PFSK-1 (cell line): ENCODE measurements around the gene CYTH3.

Source experiments
- FOXP2 ChIP-seq: optimal IDR thresholded peaks from 2 replicates; pipeline ENCODE3; 2011; ENCODE audit warnings: borderline replicate concordance, control low read depth, inconsistent platforms; ENCODE audit not compliant: insufficient read depth; ENCODE audit errors: extremely low read length, extremely low read depth
- POLR2AphosphoS5 ChIP-seq: IDR thresholded peaks from 2 replicates; pipeline ENCODE4 v1.6.1; 2012; ENCODE audit warnings: low read depth, mild to moderate bottlenecking, control low read depth, low read length, moderate library complexity
- SIN3A ChIP-seq: IDR thresholded peaks from 2 replicates; pipeline ENCODE4 v1.6.1; 2012; ENCODE audit warnings: mild to moderate bottlenecking, low read length, moderate library complexity, borderline replicate concordance; ENCODE audit not compliant: insufficient read depth
- TAF1 ChIP-seq: IDR thresholded peaks from 2 replicates; pipeline ENCODE4 v1.6.1; 2012; ENCODE audit warnings: low read length, control low read depth, borderline replicate concordance; ENCODE audit not compliant: insufficient read depth
- TF ChIP-seq, protein P1 (sequence below), 2 experiments: IDR thresholded peaks; 2 replicates each; pipeline versions ENCODE4 v1.6.1 to v1.8.0; 2011 to 2012; ENCODE audit warnings: low read depth in 2 of 2, low read length in 2 of 2, control low read depth in 1 of 2, inconsistent platforms in 1 of 2, mild to moderate bottlenecking in 1 of 2, moderate library complexity in 1 of 2; ENCODE audit not compliant: insufficient read depth in 1 of 2

The CYTH3 gene

DNA sequence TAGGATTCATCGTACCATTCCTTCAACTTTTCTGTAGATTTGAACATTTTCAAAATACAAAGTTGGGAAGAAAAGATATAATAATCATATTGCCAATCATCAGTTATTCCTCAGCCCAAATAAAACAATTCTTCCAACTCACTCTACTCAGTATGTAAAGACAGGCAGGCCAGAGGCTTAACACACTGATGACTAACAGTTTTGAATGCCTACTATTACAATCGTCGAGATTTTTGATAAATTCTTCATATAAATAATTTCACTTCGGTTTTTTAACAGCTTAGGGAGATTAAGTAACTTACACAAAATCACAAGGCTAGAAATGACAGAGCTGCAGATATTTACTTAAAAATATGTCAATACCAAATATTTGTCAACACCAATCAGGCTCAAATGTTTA is 17.6 kb downstream of the CYTH3 start:
- TF ChIP-seq, protein P1, sequence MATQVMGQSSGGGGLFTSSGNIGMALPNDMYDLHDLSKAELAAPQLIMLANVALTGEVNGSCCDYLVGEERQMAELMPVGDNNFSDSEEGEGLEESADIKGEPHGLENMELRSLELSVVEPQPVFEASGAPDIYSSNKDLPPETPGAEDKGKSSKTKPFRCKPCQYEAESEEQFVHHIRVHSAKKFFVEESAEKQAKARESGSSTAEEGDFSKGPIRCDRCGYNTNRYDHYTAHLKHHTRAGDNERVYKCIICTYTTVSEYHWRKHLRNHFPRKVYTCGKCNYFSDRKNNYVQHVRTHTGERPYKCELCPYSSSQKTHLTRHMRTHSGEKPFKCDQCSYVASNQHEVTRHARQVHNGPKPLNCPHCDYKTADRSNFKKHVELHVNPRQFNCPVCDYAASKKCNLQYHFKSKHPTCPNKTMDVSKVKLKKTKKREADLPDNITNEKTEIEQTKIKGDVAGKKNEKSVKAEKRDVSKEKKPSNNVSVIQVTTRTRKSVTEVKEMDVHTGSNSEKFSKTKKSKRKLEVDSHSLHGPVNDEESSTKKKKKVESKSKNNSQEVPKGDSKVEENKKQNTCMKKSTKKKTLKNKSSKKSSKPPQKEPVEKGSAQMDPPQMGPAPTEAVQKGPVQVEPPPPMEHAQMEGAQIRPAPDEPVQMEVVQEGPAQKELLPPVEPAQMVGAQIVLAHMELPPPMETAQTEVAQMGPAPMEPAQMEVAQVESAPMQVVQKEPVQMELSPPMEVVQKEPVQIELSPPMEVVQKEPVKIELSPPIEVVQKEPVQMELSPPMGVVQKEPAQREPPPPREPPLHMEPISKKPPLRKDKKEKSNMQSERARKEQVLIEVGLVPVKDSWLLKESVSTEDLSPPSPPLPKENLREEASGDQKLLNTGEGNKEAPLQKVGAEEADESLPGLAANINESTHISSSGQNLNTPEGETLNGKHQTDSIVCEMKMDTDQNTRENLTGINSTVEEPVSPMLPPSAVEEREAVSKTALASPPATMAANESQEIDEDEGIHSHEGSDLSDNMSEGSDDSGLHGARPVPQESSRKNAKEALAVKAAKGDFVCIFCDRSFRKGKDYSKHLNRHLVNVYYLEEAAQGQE (IDR thresholded peaks at IDR 0.05; ENCODE audit: insufficient read depth in 1 of 2, low read depth in 2 of 2, low read length in 2 of 2): no peak
- TF ChIP-seq FOXP2 (no peak), POLR2AphosphoS5 (no peak)

DNA sequence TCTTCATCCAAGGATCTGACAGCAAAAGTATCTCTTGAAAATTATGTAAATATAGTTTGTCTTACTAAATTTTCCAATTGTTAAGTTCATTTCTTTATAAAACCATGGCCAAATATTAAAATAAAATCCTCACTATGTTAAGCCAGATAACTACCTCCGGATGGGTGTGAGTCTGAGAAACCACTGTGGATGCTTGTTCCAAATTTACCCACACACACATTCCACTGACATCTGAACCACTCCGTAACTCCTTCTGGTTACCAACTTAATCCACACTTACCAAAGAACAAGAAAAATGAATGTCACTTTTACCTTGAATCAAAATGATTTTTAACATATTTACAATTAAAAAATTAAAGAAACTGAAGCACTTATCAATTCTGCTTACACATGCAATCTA is 19.7 kb downstream of the CYTH3 start:
- no peak for TF ChIP-seq TAF1
- TF ChIP-seq SIN3A: no peak
- TF ChIP-seq POLR2AphosphoS5: no peak
- no peak for TF ChIP-seq FOXP2
- TF ChIP-seq, protein P1 (IDR thresholded peaks at IDR 0.05; ENCODE audit: insufficient read depth in 1 of 2, low read depth in 2 of 2, low read length in 2 of 2): no peak

DNA sequence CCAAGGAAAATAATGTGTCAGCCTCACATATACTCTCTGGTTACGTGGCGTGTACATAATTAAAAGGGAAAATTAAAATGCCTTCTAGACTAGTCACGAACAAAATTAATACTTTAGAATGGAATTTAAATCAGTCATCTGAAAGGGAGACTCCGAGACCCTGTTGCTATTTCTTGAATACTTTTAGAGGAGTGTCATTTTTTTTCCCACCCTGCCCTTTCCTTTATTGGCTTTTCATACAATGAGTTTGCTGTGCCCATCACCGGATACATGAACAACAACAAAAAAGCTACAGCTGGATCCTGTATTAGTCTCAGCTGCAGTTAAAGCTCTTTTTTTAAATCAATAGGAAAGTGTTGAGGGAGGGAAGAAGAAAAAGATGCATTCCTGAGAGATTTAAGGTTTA is 20.1 kb downstream of the CYTH3 start:
- TF ChIP-seq, protein P1 (IDR thresholded peaks at IDR 0.05; ENCODE audit: insufficient read depth in 1 of 2, low read depth in 2 of 2, low read length in 2 of 2): no peak
- TF ChIP-seq TAF1 (no peak), FOXP2 (no peak), SIN3A (no peak), POLR2AphosphoS5 (no peak)

DNA sequence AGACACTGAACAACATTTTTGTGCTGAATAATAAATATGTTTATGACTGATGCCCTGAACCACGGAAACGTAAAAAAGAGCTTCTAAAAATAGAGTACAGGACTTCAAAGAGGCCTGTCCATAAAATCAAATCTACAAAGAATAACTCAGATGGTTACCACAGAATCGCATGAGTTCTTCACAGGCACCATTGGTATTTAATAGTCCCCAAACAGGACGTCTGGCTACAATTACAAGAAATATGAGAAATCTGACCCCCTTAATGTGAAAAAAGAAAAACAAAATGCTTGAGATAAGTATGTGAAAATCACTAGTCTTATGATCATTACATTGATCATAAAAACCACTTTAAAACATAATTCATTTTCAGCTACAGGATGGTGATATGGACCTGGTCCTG is 20.8 kb downstream of the CYTH3 start:
- no peak for TF ChIP-seq SIN3A
- TF ChIP-seq, protein P1 (IDR thresholded peaks at IDR 0.05; ENCODE audit: insufficient read depth in 1 of 2, low read depth in 2 of 2, low read length in 2 of 2): no peak
- no peak for TF ChIP-seq FOXP2
- TF ChIP-seq TAF1: no peak
- no peak for TF ChIP-seq POLR2AphosphoS5

DNA sequence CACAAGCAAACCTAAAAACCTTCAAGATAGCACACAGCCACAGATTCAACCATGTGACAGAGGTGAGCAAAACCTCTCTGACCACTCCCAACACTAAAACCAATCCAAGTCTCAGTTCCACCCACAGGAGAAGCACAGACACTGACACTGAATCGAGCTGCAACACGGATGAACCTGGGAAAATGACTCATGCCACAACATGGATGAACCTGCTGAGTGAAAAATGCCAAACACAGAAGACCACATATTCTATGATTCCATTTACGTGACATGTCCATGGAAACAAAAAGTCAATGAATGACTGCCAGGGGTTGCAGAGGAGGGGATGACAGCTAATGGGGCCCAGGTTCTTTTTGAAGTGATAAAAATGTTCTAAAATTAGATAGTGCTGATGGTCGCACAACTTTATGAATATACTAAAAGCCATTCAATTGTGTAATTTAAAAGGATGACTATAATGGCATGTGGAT is 22.0 kb downstream of the CYTH3 start:
- TF ChIP-seq, protein P1 (IDR thresholded peaks at IDR 0.05; ENCODE audit: insufficient read depth in 1 of 2, low read depth in 2 of 2, low read length in 2 of 2): no peak
- no peak for TF ChIP-seq FOXP2
- no peak for TF ChIP-seq SIN3A
- no peak for TF ChIP-seq TAF1
- no peak for TF ChIP-seq POLR2AphosphoS5
